LNCaP clone FGC (cell line): ENCODE results near the gene ENPP3.

ENCODE experiments used
- DNase-seq: peaks from one replicate; pipeline ENCODE4 v3.0.0-alpha.2; 2011; ENCODE audit warnings: low read depth
- H3K4me3 ChIP-seq: 2 replicates; pipeline ENCODE4 v1.5.1; 2011; ENCODE audit warnings: mild to moderate bottlenecking, low read depth, low read length, control low read depth
- TF ChIP-seq, protein P1 (sequence below): IDR thresholded peaks from 2 replicates; pipeline ENCODE4 v1.5.1; 2012; ENCODE audit warnings: mild to moderate bottlenecking; ENCODE audit not compliant: control insufficient read depth, insufficient read depth; ENCODE audit errors: extremely low read depth

Gene ENPP3

DNA sequence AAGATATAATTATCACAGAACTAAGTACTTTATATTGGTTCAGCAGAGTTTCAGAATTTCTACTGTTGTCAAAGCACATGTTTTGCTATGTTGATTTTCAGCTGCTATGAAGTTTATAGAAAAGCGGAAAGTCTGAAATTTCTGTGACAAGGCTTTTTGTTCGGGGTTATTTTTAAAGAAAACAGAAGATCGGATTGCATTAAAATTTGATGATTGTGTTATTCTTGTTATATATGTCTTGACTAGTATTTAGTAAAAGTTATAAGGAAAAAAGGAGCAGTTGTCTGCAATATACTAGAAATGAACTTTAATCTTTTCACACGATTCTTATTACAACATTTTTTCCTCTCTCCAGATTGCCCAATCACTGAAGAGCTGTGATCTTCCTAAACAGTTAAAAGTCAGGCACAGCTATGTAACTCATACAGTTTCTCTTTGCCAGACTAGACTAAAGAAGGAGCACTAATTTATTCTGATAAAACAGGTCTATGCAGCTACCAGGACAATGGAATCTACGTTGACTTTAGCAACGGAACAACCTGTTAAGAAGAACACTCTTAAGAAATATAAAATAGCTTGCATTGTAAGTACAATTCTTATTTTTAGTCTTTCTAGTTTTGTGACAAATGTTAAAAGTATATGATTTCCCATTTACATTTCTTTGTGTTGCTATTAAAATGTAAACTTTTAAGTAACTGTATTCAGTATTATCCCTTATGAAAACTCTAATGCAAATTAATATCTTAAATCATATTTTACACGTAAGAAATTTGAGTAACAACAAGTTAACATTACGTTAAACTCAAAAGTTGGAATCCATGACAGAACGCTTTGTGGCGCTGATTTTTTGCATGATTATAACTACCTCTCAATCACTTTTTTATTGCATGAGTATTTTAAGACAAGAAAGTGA, at the start of gene ENPP3:
ENPP3 (plus strand) TSS at position 423 of the 913 bp plus-strand sequence; CDS start at position 506, 83 bp downstream.
- DNase-seq, result no peak
- TF ChIP-seq, protein P1, sequence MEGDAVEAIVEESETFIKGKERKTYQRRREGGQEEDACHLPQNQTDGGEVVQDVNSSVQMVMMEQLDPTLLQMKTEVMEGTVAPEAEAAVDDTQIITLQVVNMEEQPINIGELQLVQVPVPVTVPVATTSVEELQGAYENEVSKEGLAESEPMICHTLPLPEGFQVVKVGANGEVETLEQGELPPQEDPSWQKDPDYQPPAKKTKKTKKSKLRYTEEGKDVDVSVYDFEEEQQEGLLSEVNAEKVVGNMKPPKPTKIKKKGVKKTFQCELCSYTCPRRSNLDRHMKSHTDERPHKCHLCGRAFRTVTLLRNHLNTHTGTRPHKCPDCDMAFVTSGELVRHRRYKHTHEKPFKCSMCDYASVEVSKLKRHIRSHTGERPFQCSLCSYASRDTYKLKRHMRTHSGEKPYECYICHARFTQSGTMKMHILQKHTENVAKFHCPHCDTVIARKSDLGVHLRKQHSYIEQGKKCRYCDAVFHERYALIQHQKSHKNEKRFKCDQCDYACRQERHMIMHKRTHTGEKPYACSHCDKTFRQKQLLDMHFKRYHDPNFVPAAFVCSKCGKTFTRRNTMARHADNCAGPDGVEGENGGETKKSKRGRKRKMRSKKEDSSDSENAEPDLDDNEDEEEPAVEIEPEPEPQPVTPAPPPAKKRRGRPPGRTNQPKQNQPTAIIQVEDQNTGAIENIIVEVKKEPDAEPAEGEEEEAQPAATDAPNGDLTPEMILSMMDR, result no peak
- H3K4me3 ChIP-seq, result no peak within 1 kb of the TSS

DNA sequence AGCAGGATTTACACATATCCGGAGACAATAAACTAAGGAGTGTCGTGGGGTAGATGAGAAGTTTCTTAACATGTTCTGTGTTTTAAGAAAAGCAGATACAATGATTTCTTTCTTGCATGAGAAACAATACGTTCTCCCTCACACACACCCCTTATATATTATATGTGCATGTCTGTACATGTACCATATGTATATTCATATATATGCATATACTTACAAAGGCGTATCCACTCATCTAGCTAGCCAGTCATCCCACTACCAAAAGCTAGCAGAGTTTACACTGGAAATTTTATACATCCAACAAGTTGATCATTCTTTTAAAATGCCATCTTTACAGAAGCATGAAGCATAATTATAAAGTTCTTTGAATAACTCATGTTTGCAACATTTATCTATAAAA, 49.2 kb upstream of the ENPP3 start:
- DNase-seq, result no peak
- H3K4me3 ChIP-seq, result no peak overlapping the region
- TF ChIP-seq, protein P1, result no peak

DNA sequence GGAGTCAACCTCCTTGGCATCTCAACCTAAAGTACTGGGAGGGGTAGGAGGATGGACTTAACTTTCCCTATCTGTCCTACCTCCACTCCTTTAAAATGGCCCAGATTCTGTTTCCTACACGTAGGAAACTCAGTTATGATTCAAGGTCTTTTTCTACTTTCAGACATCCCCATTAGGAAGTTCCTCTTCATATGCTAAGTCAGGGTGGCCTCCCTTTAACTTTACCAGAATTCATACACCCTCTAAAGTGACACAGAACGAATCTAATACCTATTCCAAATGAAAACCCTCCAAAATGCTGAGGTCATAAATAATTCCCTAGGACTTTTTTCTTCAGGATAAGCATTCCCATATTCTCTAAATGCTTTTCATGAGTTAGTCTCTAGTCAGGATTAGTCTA, 48.5 kb upstream of the ENPP3 start:
- TF ChIP-seq, protein P1, result no peak

DNA sequence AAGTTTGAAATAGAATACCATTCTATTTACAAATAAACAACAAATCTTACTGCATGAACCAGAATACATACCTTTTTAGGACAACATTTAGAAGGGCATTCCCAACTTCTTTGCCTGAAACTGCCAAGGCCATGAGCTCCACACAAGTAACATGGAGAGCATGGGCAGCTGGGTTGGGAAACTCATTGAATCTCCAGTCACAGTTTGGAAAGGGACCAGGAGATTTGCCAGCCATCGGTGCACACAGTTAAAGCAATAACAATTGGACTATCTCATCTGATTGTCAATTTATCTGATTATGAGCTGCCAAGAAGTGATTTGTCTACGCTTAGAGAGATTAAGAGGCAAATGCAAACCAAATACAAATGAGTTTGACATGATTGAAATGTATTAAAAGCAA, 44.2 kb upstream of the ENPP3 start:
- no peak overlapping the region for H3K4me3 ChIP-seq
- DNase-seq, result no peak
- TF ChIP-seq, protein P1, result no peak

More for the DNA sequence above, 48.5 kb upstream of the ENPP3 start:
- DNase-seq, result no peak
- no peak overlapping the region for H3K4me3 ChIP-seq

DNA sequence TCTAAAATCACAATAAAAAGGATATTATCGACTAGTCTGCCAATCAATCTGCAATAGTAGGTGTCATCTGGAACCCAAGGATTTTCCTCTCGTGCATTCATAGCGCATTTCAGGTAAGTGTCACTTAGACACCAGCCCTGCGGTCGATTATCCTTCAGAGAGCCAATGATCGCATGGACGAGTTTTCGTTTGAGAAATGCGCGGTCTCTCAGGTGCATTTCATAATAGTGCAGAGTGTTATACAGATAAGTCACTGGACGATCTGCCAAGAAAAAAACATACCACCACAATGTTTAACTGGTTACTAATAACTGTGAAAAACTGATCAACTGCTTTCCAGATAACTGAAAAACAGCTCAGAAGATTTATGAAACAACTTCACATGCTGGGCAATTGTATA, 43.0 kb upstream of the ENPP3 start:
- DNase-seq, result no peak
- no peak overlapping the region for H3K4me3 ChIP-seq
- TF ChIP-seq, protein P1, result no peak

- no peak for DNase-seq
- H3K4me3 ChIP-seq, result no peak overlapping the region
- TF ChIP-seq, protein P1, result peak; percentile 43
Observed at GRCh38 chr6:131597446-131597845, 39.7 kb upstream of the ENPP3 start.
